K562 (cell line): Measurements from ENCODE around the gene DPAGT1. TPM values are rescaled to one million over a fixed set of nuclear protein-coding genes. Genes with fewer than 3 reads are reported as not detected.

Experiments
- ETV1 ChIP-seq: fragments of 450-650 bp; conservative IDR thresholded peaks from 2 replicates; pipeline ENCODE4 v1.6.1; 2016; ENCODE audit warnings: missing genetic modification characterization, control low read depth, low read depth, missing compliant biosample characterization
- HLTF ChIP-seq: fragments of 450-650 bp; IDR thresholded peaks from 2 replicates; pipeline ENCODE4 v1.6.1; 2016
- KHSRP ChIP-seq: fragments of 450-650 bp; IDR thresholded peaks from 2 replicates; pipeline ENCODE4 v1.6.1; 2017
- MCM5 ChIP-seq: fragments of 450-650 bp; IDR thresholded peaks from 2 replicates; pipeline ENCODE4 v1.6.1; 2016; ENCODE audit warnings: low read depth
- TAF1 ChIP-seq: IDR thresholded peaks from 2 replicates; pipeline ENCODE4 v1.6.1; 2011; ENCODE audit warnings: mild to moderate bottlenecking, low read length, moderate library complexity; ENCODE audit not compliant: insufficient read depth, control insufficient read depth, severe bottlenecking; ENCODE audit errors: extremely low read depth
- TCF3 ChIP-seq: sonication (generic); formaldehyde crosslinking; IDR thresholded peaks from 2 replicates; pipeline ENCODE4 v1.4.0; 2020; ENCODE audit warnings: mild to moderate bottlenecking, missing genetic modification reagents
- ZNF184 ChIP-seq: sonication (generic); formaldehyde crosslinking; IDR thresholded peaks from 2 replicates; pipeline ENCODE4 v1.5.0; 2020; ENCODE audit warnings: missing genetic modification reagents
- polyA plus RNA-seq, 8 experiments: library from polyadenylated mRNA; depleted of rRNA in 4 of 8; stranded (reverse) in 5 of 8; unstranded in 3 of 8; fragments of >200 nt; fragmentation: Nextera tagmentation in 2 of 8; fragmentation: Illumina TruSeq in 1 of 8; extraction: Ambion mirVana in 2 of 8; extraction: Trizol in 1 of 8; gene quantifications; 2 replicates each; pipeline versions ENCODE4 v1.2.1 to v1.2.3, GENCODE V29; 2011 to 2014; ENCODE audit warnings: inconsistent platforms in 1 of 8, missing spikeins in 1 of 8
- total RNA-seq, 7 experiments: library from RNA; depleted of rRNA in 6 of 7; stranded (reverse); fragments of >200 nt in 6 of 7; fragmentation: Illumina TruSeq in 2 of 7; extraction: Trizol in 2 of 7; gene quantifications; 2 replicates each; pipeline versions ENCODE4 v1.2.1 to v1.2.3, GENCODE V29; 2011 to 2021; ENCODE audit warnings: low replicate concordance in 1 of 7
- TF ChIP-seq, protein P1 (sequence below): fragments of 250-450 bp; sonication (Bioruptor Pico); IDR thresholded peaks from 2 replicates; pipeline ENCODE4 v1.8.0; 2022; ENCODE audit warnings: moderate library complexity, mild to moderate bottlenecking, inconsistent platforms
- TF ChIP-seq, protein P2 (sequence below), 2 experiments: fragments of 450-650 bp in 1 of 2; sonication (generic) in 1 of 2; formaldehyde crosslinking in 1 of 2; IDR thresholded peaks; 2 replicates each; pipeline versions ENCODE4 v1.7.1 to v1.9.0; 2016 to 2022; ENCODE audit warnings: inconsistent platforms in 1 of 2, mild to moderate bottlenecking in 1 of 2, missing genetic modification reagents in 1 of 2
- TF ChIP-seq, protein P3 (sequence below), 2 experiments: fragments of 450-650 bp; IDR thresholded peaks; 2 replicates each; pipeline ENCODE4 v1.6.1; 2018; ENCODE audit warnings: mild to moderate bottlenecking in 2 of 2, low read depth in 1 of 2; ENCODE audit not compliant: partially characterized antibody in 2 of 2

DPAGT1 gene
- total and polyA plus RNA-seq, 9 of the 15 experiments (the other 6 are each of a cell fraction or from before 2014, with no cell fraction given), result 29.9 to 135 (median 85.0) TPM

DNA sequence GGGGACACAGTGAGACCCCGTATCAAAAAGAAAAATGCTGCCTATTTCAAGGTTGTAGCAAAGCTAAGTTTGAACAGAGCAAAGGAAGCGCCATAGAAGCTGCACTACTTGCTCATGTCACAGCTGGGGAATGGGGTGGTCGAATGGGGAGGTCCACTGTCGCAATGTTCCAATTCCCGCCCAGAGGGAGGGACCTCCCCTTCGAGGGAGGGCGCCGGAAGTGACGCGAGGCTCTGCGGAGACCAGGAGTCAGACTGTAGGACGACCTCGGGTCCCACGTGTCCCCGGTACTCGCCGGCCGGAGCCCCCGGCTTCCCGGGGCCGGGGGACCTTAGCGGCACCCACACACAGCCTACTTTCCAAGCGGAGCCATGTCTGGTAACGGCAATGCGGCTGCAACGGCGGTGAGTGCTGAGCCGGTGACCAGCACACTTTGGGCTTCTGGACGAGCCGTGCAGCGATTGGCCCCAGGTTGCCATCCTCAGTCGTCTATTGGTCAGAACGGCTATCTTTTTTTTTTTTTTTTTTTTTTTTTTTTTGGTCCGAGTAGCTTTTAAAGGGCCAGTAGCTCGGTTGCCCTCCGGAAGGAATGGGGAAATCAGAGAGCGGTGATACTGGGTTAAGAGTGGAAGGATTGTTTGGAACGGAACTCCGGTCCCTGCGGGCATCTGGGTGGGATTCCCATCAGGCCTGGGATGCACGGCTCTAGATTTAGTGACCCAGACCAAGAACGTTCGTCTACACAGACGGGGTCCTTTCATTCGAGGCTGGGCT, 16.8 kb downstream of the DPAGT1 start, which contains the start of gene HMBS (continued):
- TF ChIP-seq, protein P1, sequence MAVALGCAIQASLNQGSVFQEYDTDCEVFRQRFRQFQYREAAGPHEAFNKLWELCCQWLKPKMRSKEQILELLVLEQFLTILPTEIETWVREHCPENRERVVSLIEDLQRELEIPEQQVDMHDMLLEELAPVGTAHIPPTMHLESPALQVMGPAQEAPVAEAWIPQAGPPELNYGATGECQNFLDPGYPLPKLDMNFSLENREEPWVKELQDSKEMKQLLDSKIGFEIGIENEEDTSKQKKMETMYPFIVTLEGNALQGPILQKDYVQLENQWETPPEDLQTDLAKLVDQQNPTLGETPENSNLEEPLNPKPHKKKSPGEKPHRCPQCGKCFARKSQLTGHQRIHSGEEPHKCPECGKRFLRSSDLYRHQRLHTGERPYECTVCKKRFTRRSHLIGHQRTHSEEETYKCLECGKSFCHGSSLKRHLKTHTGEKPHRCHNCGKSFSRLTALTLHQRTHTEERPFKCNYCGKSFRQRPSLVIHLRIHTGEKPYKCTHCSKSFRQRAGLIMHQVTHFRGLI (CRISPR knock-in tag), result 0 out of 2 replicates have a peak, but pooled peaks have one; percentile 50
- TF ChIP-seq, protein P2, sequence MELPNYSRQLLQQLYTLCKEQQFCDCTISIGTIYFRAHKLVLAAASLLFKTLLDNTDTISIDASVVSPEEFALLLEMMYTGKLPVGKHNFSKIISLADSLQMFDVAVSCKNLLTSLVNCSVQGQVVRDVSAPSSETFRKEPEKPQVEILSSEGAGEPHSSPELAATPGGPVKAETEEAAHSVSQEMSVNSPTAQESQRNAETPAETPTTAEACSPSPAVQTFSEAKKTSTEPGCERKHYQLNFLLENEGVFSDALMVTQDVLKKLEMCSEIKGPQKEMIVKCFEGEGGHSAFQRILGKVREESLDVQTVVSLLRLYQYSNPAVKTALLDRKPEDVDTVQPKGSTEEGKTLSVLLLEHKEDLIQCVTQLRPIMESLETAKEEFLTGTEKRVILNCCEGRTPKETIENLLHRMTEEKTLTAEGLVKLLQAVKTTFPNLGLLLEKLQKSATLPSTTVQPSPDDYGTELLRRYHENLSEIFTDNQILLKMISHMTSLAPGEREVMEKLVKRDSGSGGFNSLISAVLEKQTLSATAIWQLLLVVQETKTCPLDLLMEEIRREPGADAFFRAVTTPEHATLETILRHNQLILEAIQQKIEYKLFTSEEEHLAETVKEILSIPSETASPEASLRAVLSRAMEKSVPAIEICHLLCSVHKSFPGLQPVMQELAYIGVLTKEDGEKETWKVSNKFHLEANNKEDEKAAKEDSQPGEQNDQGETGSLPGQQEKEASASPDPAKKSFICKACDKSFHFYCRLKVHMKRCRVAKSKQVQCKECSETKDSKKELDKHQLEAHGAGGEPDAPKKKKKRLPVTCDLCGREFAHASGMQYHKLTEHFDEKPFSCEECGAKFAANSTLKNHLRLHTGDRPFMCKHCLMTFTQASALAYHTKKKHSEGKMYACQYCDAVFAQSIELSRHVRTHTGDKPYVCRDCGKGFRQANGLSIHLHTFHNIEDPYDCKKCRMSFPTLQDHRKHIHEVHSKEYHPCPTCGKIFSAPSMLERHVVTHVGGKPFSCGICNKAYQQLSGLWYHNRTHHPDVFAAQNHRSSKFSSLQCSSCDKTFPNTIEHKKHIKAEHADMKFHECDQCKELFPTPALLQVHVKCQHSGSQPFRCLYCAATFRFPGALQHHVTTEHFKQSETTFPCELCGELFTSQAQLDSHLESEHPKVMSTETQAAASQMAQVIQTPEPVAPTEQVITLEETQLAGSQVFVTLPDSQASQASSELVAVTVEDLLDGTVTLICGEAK (IDR thresholded peaks at IDR 0.05), result peak; percentile 86
- TF ChIP-seq, protein P2 (CRISPR knock-in tag; IDR thresholded peaks at IDR 0.05), result no peak
- TF ChIP-seq, protein P3, sequence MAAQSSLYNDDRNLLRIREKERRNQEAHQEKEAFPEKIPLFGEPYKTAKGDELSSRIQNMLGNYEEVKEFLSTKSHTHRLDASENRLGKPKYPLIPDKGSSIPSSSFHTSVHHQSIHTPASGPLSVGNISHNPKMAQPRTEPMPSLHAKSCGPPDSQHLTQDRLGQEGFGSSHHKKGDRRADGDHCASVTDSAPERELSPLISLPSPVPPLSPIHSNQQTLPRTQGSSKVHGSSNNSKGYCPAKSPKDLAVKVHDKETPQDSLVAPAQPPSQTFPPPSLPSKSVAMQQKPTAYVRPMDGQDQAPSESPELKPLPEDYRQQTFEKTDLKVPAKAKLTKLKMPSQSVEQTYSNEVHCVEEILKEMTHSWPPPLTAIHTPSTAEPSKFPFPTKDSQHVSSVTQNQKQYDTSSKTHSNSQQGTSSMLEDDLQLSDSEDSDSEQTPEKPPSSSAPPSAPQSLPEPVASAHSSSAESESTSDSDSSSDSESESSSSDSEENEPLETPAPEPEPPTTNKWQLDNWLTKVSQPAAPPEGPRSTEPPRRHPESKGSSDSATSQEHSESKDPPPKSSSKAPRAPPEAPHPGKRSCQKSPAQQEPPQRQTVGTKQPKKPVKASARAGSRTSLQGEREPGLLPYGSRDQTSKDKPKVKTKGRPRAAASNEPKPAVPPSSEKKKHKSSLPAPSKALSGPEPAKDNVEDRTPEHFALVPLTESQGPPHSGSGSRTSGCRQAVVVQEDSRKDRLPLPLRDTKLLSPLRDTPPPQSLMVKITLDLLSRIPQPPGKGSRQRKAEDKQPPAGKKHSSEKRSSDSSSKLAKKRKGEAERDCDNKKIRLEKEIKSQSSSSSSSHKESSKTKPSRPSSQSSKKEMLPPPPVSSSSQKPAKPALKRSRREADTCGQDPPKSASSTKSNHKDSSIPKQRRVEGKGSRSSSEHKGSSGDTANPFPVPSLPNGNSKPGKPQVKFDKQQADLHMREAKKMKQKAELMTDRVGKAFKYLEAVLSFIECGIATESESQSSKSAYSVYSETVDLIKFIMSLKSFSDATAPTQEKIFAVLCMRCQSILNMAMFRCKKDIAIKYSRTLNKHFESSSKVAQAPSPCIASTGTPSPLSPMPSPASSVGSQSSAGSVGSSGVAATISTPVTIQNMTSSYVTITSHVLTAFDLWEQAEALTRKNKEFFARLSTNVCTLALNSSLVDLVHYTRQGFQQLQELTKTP (IDR thresholded peaks at IDR 0.05; ENCODE audit: low read depth in 1 of 2, partially characterized antibody in 2 of 2), result peak in 1 of 2 experiments; percentile 30
- TF ChIP-seq ETV1 (tag) (peak; percentile 82), MCM5 (no peak), TCF3 (no peak), TAF1 (peak; percentile 76), HLTF (no peak), KHSRP (no peak), ZNF184 (CRISPR knock-in tag) (no peak)
